Sigmoid colon (tissue), 4 donors: ENCODE data around the gene TPRX2.

Experiments used
- POLR2A ChIP-seq, 2 donors: fragments of 450-650 bp; IDR thresholded peaks; one replicate each; pipeline ENCODE4 v1.6.1; 2016; ENCODE audit warnings: antibody characterized with exemption in 2 of 2, mild to moderate bottlenecking in 2 of 2, moderate library complexity in 2 of 2
- POLR2AphosphoS5 ChIP-seq, 4 donors: sonication (generic); formaldehyde crosslinking; IDR thresholded peaks; one replicate each; pipeline ENCODE4 v1.6.1; 2017; ENCODE audit warnings: antibody characterized with exemption in 4 of 4
- TF ChIP-seq, protein P1 (sequence below), 4 experiments: fragments of 450-650 bp in 3 of 4; fragments of 200-600 bp in 1 of 4; IDR thresholded peaks; one replicate each; pipeline ENCODE4 v1.5.1; 2016 to 2019; ENCODE audit warnings: antibody characterized with exemption in 4 of 4, mild to moderate bottlenecking in 3 of 4, moderate library complexity in 2 of 4

DNA sequence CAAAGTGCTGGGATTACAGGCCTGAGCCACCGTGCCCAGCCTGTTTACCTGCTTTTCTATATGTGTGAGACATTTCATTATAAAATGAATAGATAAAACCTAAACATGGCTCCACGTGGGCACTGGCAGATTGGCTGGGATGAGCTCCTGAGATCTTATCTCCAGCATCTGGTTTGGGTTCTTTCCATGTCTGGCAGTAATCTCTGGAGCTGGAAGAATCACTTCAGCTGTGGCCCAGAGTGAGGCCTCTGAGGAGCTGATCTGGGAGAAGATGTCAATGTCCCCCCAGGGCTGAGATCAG lies 32.5 kb downstream of the TPRX2 start:
- TF ChIP-seq, protein P1, sequence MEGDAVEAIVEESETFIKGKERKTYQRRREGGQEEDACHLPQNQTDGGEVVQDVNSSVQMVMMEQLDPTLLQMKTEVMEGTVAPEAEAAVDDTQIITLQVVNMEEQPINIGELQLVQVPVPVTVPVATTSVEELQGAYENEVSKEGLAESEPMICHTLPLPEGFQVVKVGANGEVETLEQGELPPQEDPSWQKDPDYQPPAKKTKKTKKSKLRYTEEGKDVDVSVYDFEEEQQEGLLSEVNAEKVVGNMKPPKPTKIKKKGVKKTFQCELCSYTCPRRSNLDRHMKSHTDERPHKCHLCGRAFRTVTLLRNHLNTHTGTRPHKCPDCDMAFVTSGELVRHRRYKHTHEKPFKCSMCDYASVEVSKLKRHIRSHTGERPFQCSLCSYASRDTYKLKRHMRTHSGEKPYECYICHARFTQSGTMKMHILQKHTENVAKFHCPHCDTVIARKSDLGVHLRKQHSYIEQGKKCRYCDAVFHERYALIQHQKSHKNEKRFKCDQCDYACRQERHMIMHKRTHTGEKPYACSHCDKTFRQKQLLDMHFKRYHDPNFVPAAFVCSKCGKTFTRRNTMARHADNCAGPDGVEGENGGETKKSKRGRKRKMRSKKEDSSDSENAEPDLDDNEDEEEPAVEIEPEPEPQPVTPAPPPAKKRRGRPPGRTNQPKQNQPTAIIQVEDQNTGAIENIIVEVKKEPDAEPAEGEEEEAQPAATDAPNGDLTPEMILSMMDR (IDR thresholded peaks at IDR 0.05) = no peak
- TF ChIP-seq POLR2A (IDR thresholded peaks at IDR 0.05) (no peak), POLR2AphosphoS5 (IDR thresholded peaks at IDR 0.05) (no peak)
